Transverse colon (tissue), 4 donors: ENCODE results near the gene ZNF526. TPM values are rescaled to one million over a fixed set of nuclear protein-coding genes. Genes with fewer than 3 reads are reported as not detected.
"Not testable (repeated sequence)": the region's sequence is repeated elsewhere in the genome, so short reads cannot be mapped to it uniquely, and the experiment has no call there.

Source experiments
- DNase-seq: peaks from one replicate; pipeline ENCODE4 v3.0.0-alpha.2; 2019
- H3K27ac ChIP-seq, 4 donors: fragments of 200-600 bp; sonication (generic); 2 replicates each; pipeline ENCODE4 v1.5.1; 2016 to 2018; ENCODE audit warnings: inconsistent platforms in 4 of 4
- H3K27me3 ChIP-seq: fragments of 200-600 bp; sonication (generic); 2 replicates; pipeline ENCODE4 v1.5.1; 2017; ENCODE audit warnings: inconsistent platforms
- H3K36me3 ChIP-seq, 4 donors: fragments of 200-600 bp; sonication (generic); 2 replicates each; pipeline ENCODE4 v1.5.1; 2017 to 2019; ENCODE audit warnings: inconsistent platforms in 4 of 4
- H3K4me1 ChIP-seq, 4 donors: fragments of 200-600 bp; sonication (generic); 2 replicates each; pipeline ENCODE4 v1.5.1; 2017 to 2020; ENCODE audit warnings: inconsistent platforms in 4 of 4
- H3K4me3 ChIP-seq, 4 donors: fragments of 200-600 bp; sonication (generic); 1 replicate in 1 of 4; 2 replicates in 3 of 4; pipeline versions ENCODE4 v1.5.1 to v1.6.1; 2017 to 2019; ENCODE audit warnings: inconsistent platforms in 4 of 4
- H3K9me3 ChIP-seq, 2 donors: fragments of 200-600 bp; sonication (generic); 2 replicates each; pipeline ENCODE4 v1.5.1; 2017 to 2019; ENCODE audit warnings: inconsistent platforms in 2 of 2
- EP300 ChIP-seq: sonication (generic); formaldehyde crosslinking; IDR thresholded peaks from one replicate; pipeline ENCODE4 v1.6.1; 2017; ENCODE audit warnings: antibody characterized with exemption, low read depth
- POLR2A ChIP-seq: fragments of 450-650 bp; IDR thresholded peaks from one replicate; pipeline ENCODE4 v1.6.1; 2016; ENCODE audit warnings: antibody characterized with exemption, mild to moderate bottlenecking, moderate library complexity
- POLR2AphosphoS5 ChIP-seq, 3 donors: sonication (generic); formaldehyde crosslinking; IDR thresholded peaks; one replicate each; pipeline ENCODE4 v1.6.1; 2016; ENCODE audit warnings: antibody characterized with exemption in 3 of 3
- WGBS, 2 donors: methylation state at CpG; one replicate each; pipeline ENCODE4 v1.1.5; 2018; ENCODE audit warnings: low coverage in 1 of 2; 5-methylcytosine and 5-hydroxymethylcytosine counted together
- in situ Hi-C, 4 donors: fragments of 200-750 bp; cut with MboI; loops; one replicate each; pipeline versions ENCODE4 v1.15.0 to v1.15.1; 2017; ENCODE audit warnings: low sequenced_read_pairs in 3 of 4, low pct_ligation_motif_present in 1 of 4, low pct_unique_long_range_greater_than_20kb in 1 of 4
- intact Hi-C: fragments of 100-400 bp; cut with DNase I; formaldehyde crosslinking; loops from one replicate; pipeline ENCODE4 v1.15.1; 2023; ENCODE audit warnings: low total_unique reads
- total RNA-seq, 4 donors: library from RNA; depleted of rRNA; stranded (reverse); fragments of >200 nt; gene quantifications; one replicate each; pipeline ENCODE4 v1.1.0, GENCODE V29; 2016
- TF ChIP-seq, protein P1 (sequence below), 5 experiments: fragments of 200-600 bp in 3 of 5; fragments of 450-650 bp in 2 of 5; sonication (generic) in 3 of 5; IDR thresholded peaks; 1 replicate in 2 of 5; 2 replicates in 3 of 5; pipeline ENCODE4 v1.5.1; 2016 to 2017; ENCODE audit warnings: antibody characterized with exemption in 5 of 5, inconsistent platforms in 3 of 5, mild to moderate bottlenecking in 2 of 5, moderate library complexity in 1 of 5

Gene ZNF526
- total RNA-seq, 4 donors from 2014 or later, result 6.4 to 19.5 (median 6.8) TPM

- DNase-seq, result no peak
- peak; percentile 18 for TF ChIP-seq POLR2A
- TF ChIP-seq, protein P1, sequence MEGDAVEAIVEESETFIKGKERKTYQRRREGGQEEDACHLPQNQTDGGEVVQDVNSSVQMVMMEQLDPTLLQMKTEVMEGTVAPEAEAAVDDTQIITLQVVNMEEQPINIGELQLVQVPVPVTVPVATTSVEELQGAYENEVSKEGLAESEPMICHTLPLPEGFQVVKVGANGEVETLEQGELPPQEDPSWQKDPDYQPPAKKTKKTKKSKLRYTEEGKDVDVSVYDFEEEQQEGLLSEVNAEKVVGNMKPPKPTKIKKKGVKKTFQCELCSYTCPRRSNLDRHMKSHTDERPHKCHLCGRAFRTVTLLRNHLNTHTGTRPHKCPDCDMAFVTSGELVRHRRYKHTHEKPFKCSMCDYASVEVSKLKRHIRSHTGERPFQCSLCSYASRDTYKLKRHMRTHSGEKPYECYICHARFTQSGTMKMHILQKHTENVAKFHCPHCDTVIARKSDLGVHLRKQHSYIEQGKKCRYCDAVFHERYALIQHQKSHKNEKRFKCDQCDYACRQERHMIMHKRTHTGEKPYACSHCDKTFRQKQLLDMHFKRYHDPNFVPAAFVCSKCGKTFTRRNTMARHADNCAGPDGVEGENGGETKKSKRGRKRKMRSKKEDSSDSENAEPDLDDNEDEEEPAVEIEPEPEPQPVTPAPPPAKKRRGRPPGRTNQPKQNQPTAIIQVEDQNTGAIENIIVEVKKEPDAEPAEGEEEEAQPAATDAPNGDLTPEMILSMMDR (IDR thresholded peaks at IDR 0.05), result no peak
- TF ChIP-seq EP300, result no peak
- TF ChIP-seq POLR2AphosphoS5 (IDR thresholded peaks at IDR 0.05), result no peak
These were observed 35.9 kb downstream of the ZNF526 start for GRCh38 chr19:42255766-42256745.

GRCh38 chr19:42257842-42258241 lies 37.7 kb downstream of the ZNF526 start:
- H3K9me3 ChIP-seq, H3K27ac ChIP-seq, H3K4me3 ChIP-seq, H3K36me3 ChIP-seq, DNase-seq, in situ Hi-C loops, intact Hi-C loops, H3K27me3 ChIP-seq: not testable (repeated sequence)
- WGBS, 2 donors, result 71 to 75% methylated on average over 2 to 3 of the region's 3 CpGs
- peaks cover 2 to 26% (median 17%) of the 10 kb centered on the region in 4 donors for H3K4me1 ChIP-seq

More at GRCh38 chr19:42255766-42256745, 35.9 kb downstream of the ZNF526 start:
- Histone ChIP-seq H3K4me1 (peaks cover 18 to 44% (median 35%) of the 10 kb centered on the region in 4 donors), H3K27ac (peak overlapping the region; percentile 97 to 100 (median 99)), H3K36me3 (no peaks in the 10 kb centered on the region), H3K27me3 (no peaks in the 10 kb centered on the region), H3K9me3 (no peaks in the 10 kb centered on the region), H3K4me3 (peak overlapping the region; percentile 47 to 99 (median 77))
- WGBS, 2 donors, result 9 to 23% methylated on average over 4 to 38 of the region's 38 CpGs
- intact Hi-C loops, result loop anchor here (2.0 kb wide), 1 partner anchor 79 kb away; no protein-coding TSS in a partner anchor
- in situ Hi-C loops, result no loop called here

DNA sequence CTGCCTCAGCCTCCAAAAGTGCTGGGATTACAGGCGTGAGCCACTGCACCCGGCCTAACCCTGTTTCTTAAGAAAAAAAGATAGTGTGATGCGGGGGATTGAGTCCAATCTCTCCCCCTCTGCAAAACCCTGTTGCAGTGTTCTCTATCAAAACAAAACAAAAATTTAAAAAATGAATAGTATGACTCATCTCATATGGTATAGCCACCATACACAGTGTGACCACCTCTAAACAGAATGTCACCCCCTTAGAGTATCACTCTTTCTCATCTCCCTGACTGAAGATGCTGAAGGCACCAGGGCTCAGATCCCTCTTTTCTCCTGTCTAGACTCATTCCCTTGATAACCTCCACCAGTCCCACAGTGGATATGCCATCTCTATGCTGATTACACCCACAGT lies 41.7 kb downstream of the ZNF526 start:
- DNase-seq, result no peak
- 77 to 100% methylated on average over 3 of the region's 3 CpGs for WGBS, 2 donors
- intact Hi-C loops (no loop called here), in situ Hi-C loops (no loop called here)
- no peaks in the 10 kb centered on the region for H3K9me3 ChIP-seq
- H3K27ac ChIP-seq, result no peak overlapping the region
- no peak for TF ChIP-seq EP300
- TF ChIP-seq, protein P1 (IDR thresholded peaks at IDR 0.05), result no peak
- no peak for TF ChIP-seq POLR2A
- no peak for TF ChIP-seq POLR2AphosphoS5 (IDR thresholded peaks at IDR 0.05)
- no peaks in the 10 kb centered on the region for H3K27me3 ChIP-seq
- no peak overlapping the region for H3K4me3 ChIP-seq
- no peaks in the 10 kb centered on the region for H3K36me3 ChIP-seq
- peaks cover 0 to 6% (median 1%) of the 10 kb centered on the region in 4 donors for H3K4me1 ChIP-seq

DNA sequence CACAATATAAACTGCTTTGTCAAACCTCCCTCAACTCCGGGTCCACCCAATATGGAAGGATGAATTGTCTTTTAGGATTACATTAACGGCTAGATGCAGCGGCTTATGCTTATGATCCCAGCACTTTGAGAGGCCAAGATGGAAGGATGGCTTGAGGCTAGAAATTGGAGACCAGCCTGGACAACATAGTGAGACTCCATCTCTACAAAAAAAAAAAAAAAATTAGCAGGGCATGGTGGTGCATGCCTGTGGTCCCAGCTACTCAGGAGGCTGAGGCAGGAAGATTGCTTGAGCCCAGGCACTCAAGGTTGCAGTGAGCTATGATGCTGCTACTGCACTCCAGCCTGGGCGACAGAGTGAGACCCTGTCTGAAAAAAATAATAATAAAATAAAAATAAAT lies 46.0 kb downstream of the ZNF526 start:
- H3K9me3 ChIP-seq, H3K27me3 ChIP-seq, in situ Hi-C loops, H3K27ac ChIP-seq, DNase-seq, intact Hi-C loops, H3K36me3 ChIP-seq, H3K4me3 ChIP-seq: not testable (repeated sequence)
- H3K4me1 ChIP-seq, result peaks cover 19 to 22% (median 21%) of the 10 kb centered on the region in 4 donors
- 90 to 92% methylated on average over 4 of the region's 4 CpGs for WGBS, 2 donors

DNA sequence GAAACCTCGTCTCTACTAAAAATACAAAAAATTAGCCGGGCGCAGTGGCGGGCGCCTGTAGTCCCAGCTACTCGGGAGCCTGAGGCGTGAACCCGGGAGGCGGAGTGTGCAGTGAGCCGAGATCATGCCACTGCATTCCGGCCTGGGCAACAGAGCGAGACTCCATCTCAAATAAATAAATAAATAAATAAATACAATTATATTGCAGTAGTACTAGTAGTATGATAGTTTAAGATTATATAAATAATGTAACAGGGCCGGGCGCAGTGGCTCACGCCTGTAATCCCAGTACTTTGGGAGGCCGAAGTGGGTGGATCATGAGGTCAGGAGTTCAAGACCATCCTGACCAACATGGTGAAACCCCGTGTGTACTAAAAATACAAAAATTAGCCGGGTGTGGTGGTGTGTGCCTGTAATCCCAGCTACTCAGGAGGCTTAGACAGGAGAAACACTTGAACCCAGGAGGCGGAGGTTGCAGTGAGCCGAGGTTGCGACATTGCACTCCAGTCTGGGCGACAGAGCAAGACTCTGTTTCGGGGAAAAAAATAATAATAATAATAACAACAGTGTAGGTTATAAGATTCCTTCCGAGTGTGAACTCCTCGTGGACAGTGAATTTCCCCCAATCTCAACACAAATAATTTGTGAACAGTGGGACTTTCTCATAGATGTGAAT lies 47.0 kb downstream of the ZNF526 start:
- WGBS, 2 donors, result 88 to 91% methylated on average over 23 to 25 of the region's 25 CpGs
- DNase-seq, result not testable (repeated sequence)
- peak overlapping the region in 2 of 4 donors; percentile 95 to 99 for H3K27ac ChIP-seq

More for the DNA sequence above, 47.0 kb downstream of the ZNF526 start:
- H3K27me3 ChIP-seq, H3K36me3 ChIP-seq, H3K9me3 ChIP-seq, H3K4me3 ChIP-seq, intact Hi-C loops, in situ Hi-C loops: not testable (repeated sequence)
- H3K4me1 ChIP-seq, result peaks cover 21 to 30% (median 23%) of the 10 kb centered on the region in 4 donors
